IMR-90 (cell line): ENCODE measurements around the gene PHIP. TPM values are rescaled to one million over a fixed set of nuclear protein-coding genes. Genes with fewer than 3 reads are reported as not detected.
A peak's percentile ranks its signal among the peaks of the same experiment; 100 is the strongest.

Experiments
- ATAC-seq: fragments of 200-7000 bp; cut with Tn5 transposase; 2 replicates; pipeline ENCODE4 v1.9.1; 2020; ENCODE audit warnings: low read depth, mild to moderate bottlenecking, moderate library complexity
- BruUV-seq: library from RNA; stranded (reverse); fragments of 400-500 nt; replicated peaks from 2 replicates; lab custom pipeline; 2021; lab: Mats Ljungman, UMichigan
- CTCF ChIA-PET: fragments of 300-600 bp; formaldehyde crosslinking; extraction: SDS; loops from one replicate; lab custom pipeline; 2021; ENCODE audit warnings: antibody characterized with exemption; lab: Yijun Ruan, JAX
- POLR2A ChIA-PET: fragments of 300-600 bp; sonication (Branson Sonifier 250); formaldehyde crosslinking; loops from one replicate; lab custom pipeline; 2022; ENCODE audit warnings: antibody characterized with exemption; ENCODE audit not compliant: unreplicated experiment; lab: Charles Lee
- DNase-seq: peaks from one replicate; pipeline ENCODE4 v3.0.0; 2013
- H2AFZ ChIP-seq: replicated peaks from 2 replicates; pipeline ENCODE3; 2013; ENCODE audit warnings: low read length, mild to moderate bottlenecking; ENCODE audit not compliant: poor library complexity
- H2AK5ac ChIP-seq: 2 replicates; pipeline ENCODE4 v1.6.1; 2013; ENCODE audit warnings: low read depth, low read length, inconsistent platforms
- H2AK9ac ChIP-seq: replicated peaks from 2 replicates; pipeline ENCODE3; 2013; ENCODE audit warnings: mild to moderate bottlenecking, low read depth, low read length, moderate library complexity; ENCODE audit not compliant: poor library complexity
- H2BK120ac ChIP-seq: 2 replicates; pipeline ENCODE4 v1.6.1; 2013; ENCODE audit warnings: low read depth, low read length, inconsistent platforms
- H2BK15ac ChIP-seq: 3 replicates; pipeline ENCODE4 v1.6.1; 2013; ENCODE audit warnings: low read depth, low read length, inconsistent platforms
- H2BK20ac ChIP-seq: 2 replicates; pipeline ENCODE4 v1.6.1; 2013; ENCODE audit warnings: low read depth, mild to moderate bottlenecking, inconsistent platforms, low read length, moderate library complexity
- H2BK5ac ChIP-seq: 2 replicates; pipeline ENCODE4 v1.6.1; 2013; ENCODE audit warnings: mild to moderate bottlenecking, low read depth, low read length, inconsistent platforms; ENCODE audit not compliant: poor library complexity, severe bottlenecking
- H3K14ac ChIP-seq: replicated peaks from 2 replicates; pipeline ENCODE4 v1.6.1; 2013; ENCODE audit warnings: low read depth, low read length, inconsistent platforms
- H3K18ac ChIP-seq: 2 replicates; pipeline ENCODE4 v1.6.1; 2013; ENCODE audit warnings: low read depth, low read length, control low read depth
- H3K23ac ChIP-seq: 2 replicates; pipeline ENCODE4 v1.6.1; 2013; ENCODE audit warnings: low read depth, low read length, inconsistent platforms
- H3K27ac ChIP-seq: 2 replicates; pipeline ENCODE4 v1.5.1; 2013; ENCODE audit warnings: mild to moderate bottlenecking, control low read depth, low read length; ENCODE audit not compliant: insufficient read depth
- H3K27me3 ChIP-seq: 2 replicates; pipeline ENCODE4 v1.6.1; 2013; ENCODE audit warnings: low read length; ENCODE audit not compliant: control insufficient read depth, insufficient read depth
- H3K36me3 ChIP-seq: 2 replicates; pipeline ENCODE4 v1.6.1; 2013; ENCODE audit warnings: low read length, mixed read lengths; ENCODE audit not compliant: control insufficient read depth, insufficient read depth
- H3K4ac ChIP-seq: 2 replicates; pipeline ENCODE4 v1.6.1; 2013; ENCODE audit warnings: low read depth, low read length, inconsistent platforms
- H3K4me1 ChIP-seq: 2 replicates; pipeline ENCODE4 v1.6.1; 2013; ENCODE audit warnings: low read length, mixed read lengths; ENCODE audit not compliant: control insufficient read depth, insufficient read depth
- H3K4me2 ChIP-seq: 2 replicates; pipeline ENCODE4 v1.6.1; 2013; ENCODE audit warnings: low read depth, mild to moderate bottlenecking, control low read depth, low read length, moderate library complexity
- H3K4me3 ChIP-seq: 2 replicates; pipeline ENCODE4 v1.5.1; 2013; ENCODE audit warnings: low read depth, mild to moderate bottlenecking, control low read depth, low read length, moderate library complexity; ENCODE audit not compliant: insufficient read depth
- H3K56ac ChIP-seq: 2 replicates; pipeline ENCODE4 v1.6.1; 2013; ENCODE audit warnings: low read length, inconsistent platforms; ENCODE audit not compliant: insufficient read depth; ENCODE audit errors: extremely low read depth
- H3K79me1 ChIP-seq, 2 experiments: 2 replicates each; pipeline ENCODE4 v1.6.1; 2013; ENCODE audit warnings: low read length in 2 of 2, inconsistent platforms in 1 of 2, low read depth in 1 of 2
- H3K9ac ChIP-seq: 2 replicates; pipeline ENCODE4 v1.6.1; 2013; ENCODE audit warnings: low read depth, low read length, control low read depth
- H3K9me1 ChIP-seq: 2 replicates; pipeline ENCODE4 v1.6.1; 2013; ENCODE audit warnings: low read length, inconsistent platforms; ENCODE audit not compliant: insufficient read depth
- H3K9me3 ChIP-seq: 2 replicates; pipeline ENCODE4 v1.6.1; 2013; ENCODE audit warnings: low read length; ENCODE audit not compliant: control insufficient read depth, insufficient read depth
- H4K20me1 ChIP-seq: 2 replicates; pipeline ENCODE4 v1.6.1; 2013; ENCODE audit warnings: low read length, inconsistent platforms; ENCODE audit not compliant: insufficient read depth
- H4K5ac ChIP-seq: 2 replicates; pipeline ENCODE4 v1.6.1; 2013; ENCODE audit warnings: mild to moderate bottlenecking, low read depth, low read length, control low read depth
- H4K8ac ChIP-seq, 2 experiments: 2 replicates each; pipeline ENCODE4 v1.6.1; 2013; ENCODE audit warnings: low read depth in 2 of 2, low read length in 2 of 2, control low read depth in 1 of 2, inconsistent platforms in 1 of 2
- H4K91ac ChIP-seq: 2 replicates; pipeline ENCODE4 v1.6.1; 2013; ENCODE audit warnings: low read depth, low read length, inconsistent platforms; ENCODE audit not compliant: insufficient read depth
- BHLHE40 ChIP-seq: fragments of 150-350 bp; IDR thresholded peaks from 2 replicates; pipeline ENCODE4 v1.6.1; 2016; ENCODE audit warnings: mild to moderate bottlenecking, low read depth, low read length
- CEBPB ChIP-seq: IDR thresholded peaks from 2 replicates; pipeline ENCODE4 v1.6.1; 2012; ENCODE audit warnings: low read depth, low read length, improper control_type of control experiment
- FOS ChIP-seq: fragments of 150-350 bp; IDR thresholded peaks from 2 replicates; pipeline ENCODE4 v1.6.1; 2016; ENCODE audit warnings: low read depth, low read length
- NFE2L2 ChIP-seq: fragments of 150-350 bp; IDR thresholded peaks from 2 replicates; pipeline ENCODE4 v1.6.1; 2016; ENCODE audit warnings: low read depth, mild to moderate bottlenecking, low read length
- POLR2A ChIP-seq: IDR thresholded peaks from 2 replicates; pipeline ENCODE4 v1.6.1; 2012; ENCODE audit warnings: mild to moderate bottlenecking, low read depth, low read length
- RFX5 ChIP-seq: IDR thresholded peaks from 2 replicates; pipeline ENCODE4 v1.8.0; 2012; ENCODE audit warnings: low read depth, mild to moderate bottlenecking, low read length, moderate library complexity
- dilution Hi-C: fragments of 300-500 bp; cut with HindIII; formaldehyde crosslinking; loops from one replicate; pipeline ENCODE4 v1.14.3; 2018; ENCODE audit warnings: low sequenced_read_pairs; ENCODE audit not compliant: unreplicated experiment
- in situ Hi-C: fragments of 300-500 bp; cut with MboI; formaldehyde crosslinking; loops from 3 replicates; pipeline ENCODE4 v1.14.3; 2019; ENCODE audit warnings: low sequenced_read_pairs, inconsistent platforms, mixed read lengths
- intact Hi-C: fragments of 100-400 bp; cut with micrococcal nuclease; formaldehyde crosslinking; loops from 2 replicates; pipeline ENCODE4 v1.10.0; 2022
- polyA plus RNA-seq, 3 experiments: library from polyadenylated mRNA; depleted of rRNA; stranded (reverse); fragments of >200 nt; gene quantifications; 2 replicates each; pipeline ENCODE4 v1.2.3, GENCODE V29; 2012; ENCODE audit warnings: low replicate concordance in 1 of 3
- total RNA-seq: library from RNA; depleted of rRNA; stranded (reverse); fragments of >200 nt; gene quantifications from 2 replicates; pipeline ENCODE4 v1.2.3, GENCODE V29; 2012

Gene PHIP
- total and polyA plus RNA-seq, 2 of the 4 experiments (the other 2 are of a cell fraction): 3.4 to 20.4 TPM

- no peak overlapping the region for H2AK9ac ChIP-seq
- H3K14ac ChIP-seq: no peak overlapping the region
- no peak overlapping the region for H3K4ac ChIP-seq
- BruUV-seq: no TSS peak
- H3K4me3 ChIP-seq: no peak overlapping the region
- peaks cover 3% of the 10 kb centered on the region; the same call in 1 of the 2 replicates for H3K9me3 ChIP-seq
- H3K23ac ChIP-seq: no peak overlapping the region
- ChIA-PET POLR2A (no interaction called here), CTCF (no interaction called here)
- H3K9me1 ChIP-seq: no peaks in the 10 kb centered on the region
- H3K18ac ChIP-seq: no peak overlapping the region
- no peak overlapping the region for H4K91ac ChIP-seq
- H2BK20ac ChIP-seq: no peak overlapping the region
- no peaks in the 10 kb centered on the region for H3K27me3 ChIP-seq
- ATAC-seq (no peak), DNase-seq (peak; percentile 53)
- no peak overlapping the region for H2BK15ac ChIP-seq
- no peak overlapping the region for H3K56ac ChIP-seq
- no peak overlapping the region for H2AFZ ChIP-seq
- H3K36me3 ChIP-seq: peaks cover 6% of the 10 kb centered on the region; the same call in 1 of the 2 replicates
- H4K20me1 ChIP-seq: no peaks in the 10 kb centered on the region
- no peak overlapping the region for H2BK5ac ChIP-seq
- intact Hi-C loops: no loop called here
- H3K9ac ChIP-seq: no peak overlapping the region
- in situ Hi-C loops: no loop called here
- no peak overlapping the region for H4K5ac ChIP-seq
- no peak overlapping the region for H2BK120ac ChIP-seq
- dilution Hi-C loops: no loop called here
- H3K4me1 ChIP-seq: peaks cover 3% of the 10 kb centered on the region; the same call in 1 of the 2 replicates
- H3K27ac ChIP-seq: no peak overlapping the region
- no peak overlapping the region for H4K8ac ChIP-seq
- TF ChIP-seq FOS: no peak
- no peak for TF ChIP-seq RFX5
- TF ChIP-seq POLR2A: no peak
- no peak for TF ChIP-seq CEBPB
- no peak for TF ChIP-seq NFE2L2
- no peak for TF ChIP-seq BHLHE40
- peaks cover under 1 to 8% of the 10 kb centered on the region in 2 experiments; a peak in 3 of 4 replicates for H3K79me1 ChIP-seq
- H2AK5ac ChIP-seq: no peak overlapping the region
- H3K4me2 ChIP-seq: no peak overlapping the region
Observed at GRCh38 chr6:79040083-79040482, 38.0 kb downstream of the PHIP start.
